ENCODE results near the gene DHRS12.

DNA sequence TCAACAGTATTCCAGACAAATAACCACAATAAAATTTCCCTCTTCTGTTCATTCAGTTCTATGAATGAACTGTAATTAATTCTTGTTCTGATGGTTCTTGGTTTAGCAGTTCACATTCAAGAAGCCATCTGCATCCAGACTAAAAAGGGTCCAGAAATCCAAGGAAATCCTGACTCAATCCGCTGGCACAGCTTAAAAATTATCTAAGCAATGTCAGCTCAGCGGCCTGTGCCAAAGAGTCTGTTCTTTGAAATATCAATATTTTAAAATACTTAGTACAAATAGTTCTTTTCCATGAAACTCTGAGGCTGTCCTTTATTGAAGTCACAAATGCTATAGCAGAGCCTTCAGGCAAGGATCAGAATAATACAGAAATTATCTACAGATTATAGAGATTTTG lies 57.2 kb downstream of the DHRS12 start:
- TF ChIP-seq POLR2AphosphoS5 (IDR thresholded peaks at IDR 0.05) = no peak
- no peak for TF ChIP-seq CTCF (IDR thresholded peaks at IDR 0.05 in 8 of 11, conservative IDR thresholded peaks at IDR 0.05 in 3 of 11)
- TF ChIP-seq POLR2A (IDR thresholded peaks at IDR 0.05) = no peak

Data from spleen (tissue), 7 donors.